Measurements from ENCODE around the gene APOL3.
"Not testable (repeated sequence)": the region's sequence is repeated elsewhere in the genome, so short reads cannot be mapped to it uniquely, and the experiment has no call there.

The APOL3 gene

GRCh38 chr22:36100134-36100824 is 60.3 kb downstream of the APOL3 start:
- no peak for DNase-seq

- DNase-seq = not testable (repeated sequence)
Observed at GRCh38 chr22:36099561-36099960, 61.0 kb downstream of the APOL3 start.

- DNase-seq = no peak
Observed at GRCh38 chr22:36097880-36098279, 62.7 kb downstream of the APOL3 start.

GRCh38 chr22:36090772-36091171 is 69.8 kb downstream of the APOL3 start:
- DNase-seq = not testable (repeated sequence)

Measured in central memory CD4-positive, alpha-beta T cell (primary cell).